HAP-1 (cell line): ENCODE data around the gene PCSK5.

Experiments
- DNase-seq, 2 experiments: peaks; one replicate each; pipeline ENCODE4 v3.0.0-alpha.2; 2016 to 2020; ENCODE audit warnings: low spot score in 2 of 2
- H3K27me3 ChIP-seq: fragments of 250-450 bp; sonication (Bioruptor Pico); 2 replicates; pipeline ENCODE4 v1.5.1; 2020; ENCODE audit warnings: low read depth, mild to moderate bottlenecking, moderate library complexity
- H3K36me3 ChIP-seq: fragments of 250-450 bp; sonication (Bioruptor Pico); replicated peaks from 2 replicates; pipeline ENCODE4 v1.5.1; 2020; ENCODE audit warnings: mild to moderate bottlenecking
- H3K4me1 ChIP-seq: fragments of 250-450 bp; sonication (Bioruptor Pico); 2 replicates; pipeline ENCODE4 v1.5.1; 2020; ENCODE audit warnings: mild to moderate bottlenecking
- H3K4me3 ChIP-seq: fragments of 250-450 bp; sonication (Bioruptor Pico); 2 replicates; pipeline ENCODE4 v1.5.1; 2020; ENCODE audit warnings: mild to moderate bottlenecking, moderate library complexity
- H3K9me3 ChIP-seq: fragments of 250-450 bp; sonication (Bioruptor Pico); 2 replicates; pipeline ENCODE4 v1.5.1; 2020; ENCODE audit warnings: mild to moderate bottlenecking, moderate library complexity
- in situ Hi-C: fragments of 300-500 bp; cut with MboI; formaldehyde crosslinking; loops from 3 replicates; pipeline ENCODE4 v1.14.3; 2020; ENCODE audit warnings: low sequenced_read_pairs, inconsistent platforms, mixed read lengths

PCSK5 gene

DNA sequence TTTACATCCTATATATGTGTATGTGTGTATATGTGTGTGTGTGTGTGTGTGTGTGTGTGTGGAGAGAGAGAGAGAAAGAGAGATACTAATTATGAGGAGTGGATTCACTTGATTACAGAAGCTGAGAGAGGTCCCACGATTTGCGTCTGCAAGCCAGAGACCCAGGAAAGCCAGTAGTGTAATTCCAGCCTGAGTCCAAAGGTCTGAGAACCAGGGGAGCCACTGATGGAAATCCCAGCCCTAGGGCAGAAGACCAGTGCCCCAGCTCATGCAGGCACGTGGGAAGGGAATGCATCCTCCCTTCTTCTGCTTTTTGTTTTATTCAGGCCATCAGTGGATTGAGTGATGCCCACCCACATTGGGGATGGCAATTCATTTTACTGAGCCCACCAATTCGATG is 74.8 kb downstream of the PCSK5 start:
- Histone ChIP-seq H3K36me3 (no peaks in the 10 kb centered on the region), H3K9me3 (no peaks in the 10 kb centered on the region; the same call in 1 of the 2 replicates), H3K27me3 (no peaks in the 10 kb centered on the region), H3K4me1 (no peaks in the 10 kb centered on the region), H3K4me3 (no peak overlapping the region)
- in situ Hi-C loops = no loop called here
- DNase-seq = no peak

DNA sequence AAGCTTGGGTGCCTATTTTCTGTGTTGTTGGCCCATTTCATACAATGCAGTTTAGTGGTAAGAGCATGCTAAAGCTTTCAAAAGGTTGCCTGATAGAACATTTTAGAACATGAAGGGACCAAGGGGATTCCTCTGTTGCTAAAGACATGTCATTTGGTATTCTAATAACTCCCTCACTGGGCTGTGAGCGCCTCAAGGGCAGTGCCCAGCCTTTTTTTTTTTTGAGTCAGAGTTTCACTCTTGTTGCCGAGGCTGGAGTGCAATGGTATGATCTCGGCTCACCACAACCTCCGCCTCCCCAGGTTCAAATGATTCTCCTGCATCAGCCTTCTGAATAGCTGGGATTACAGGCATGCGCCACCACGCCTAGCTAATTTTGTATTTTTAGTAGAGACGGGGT is 77.1 kb downstream of the PCSK5 start:
- no peaks in the 10 kb centered on the region; the same call in 1 of the 2 replicates for H3K9me3 ChIP-seq
- in situ Hi-C loops = no loop called here
- H3K36me3 ChIP-seq = no peaks in the 10 kb centered on the region
- H3K4me3 ChIP-seq = no peak overlapping the region
- no peak for DNase-seq
- no peaks in the 10 kb centered on the region for H3K4me1 ChIP-seq
- no peaks in the 10 kb centered on the region for H3K27me3 ChIP-seq

DNA sequence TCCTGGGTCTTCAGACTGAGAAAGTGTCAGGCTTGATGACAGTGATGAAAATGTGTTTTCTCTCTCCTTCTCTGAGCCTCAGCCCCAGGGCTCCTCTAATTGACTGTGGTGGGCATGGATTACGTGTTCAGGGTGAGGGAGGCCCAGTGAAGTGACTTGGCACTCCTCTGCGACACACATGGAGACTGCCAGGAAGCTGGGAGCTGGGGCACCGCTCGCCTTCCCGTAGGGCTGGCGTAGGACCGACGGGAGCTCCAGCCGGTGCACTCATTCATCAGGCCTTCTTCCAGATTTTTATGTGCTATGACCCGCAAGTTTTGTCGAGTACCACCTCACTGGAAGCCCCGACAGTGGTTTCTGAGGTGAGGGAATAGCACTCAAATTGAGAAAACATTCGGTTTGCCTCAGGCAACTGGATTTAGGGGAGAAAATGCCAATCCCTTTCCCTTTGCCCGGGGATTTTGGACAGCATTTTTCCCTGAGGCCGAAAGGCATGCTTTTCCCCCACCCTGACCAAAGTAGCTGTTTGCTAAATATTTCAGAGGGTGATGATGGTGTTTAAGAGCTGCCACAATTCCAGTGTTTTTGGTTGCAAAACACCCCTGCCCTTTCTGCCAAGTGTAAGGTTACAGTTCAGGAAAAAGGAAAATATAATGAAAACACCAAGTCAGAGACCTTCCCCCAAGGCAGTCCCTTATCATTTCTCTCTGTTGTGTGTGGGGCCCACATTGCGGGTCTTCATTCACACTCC is 83.7 kb downstream of the PCSK5 start:
- H3K4me1 ChIP-seq = no peaks in the 10 kb centered on the region
- no peaks in the 10 kb centered on the region for H3K27me3 ChIP-seq
- no peak overlapping the region for H3K4me3 ChIP-seq
- in situ Hi-C loops = no loop called here
- no peaks in the 10 kb centered on the region; the same call in 1 of the 2 replicates for H3K9me3 ChIP-seq
- no peak for DNase-seq
- H3K36me3 ChIP-seq = no peaks in the 10 kb centered on the region

DNA sequence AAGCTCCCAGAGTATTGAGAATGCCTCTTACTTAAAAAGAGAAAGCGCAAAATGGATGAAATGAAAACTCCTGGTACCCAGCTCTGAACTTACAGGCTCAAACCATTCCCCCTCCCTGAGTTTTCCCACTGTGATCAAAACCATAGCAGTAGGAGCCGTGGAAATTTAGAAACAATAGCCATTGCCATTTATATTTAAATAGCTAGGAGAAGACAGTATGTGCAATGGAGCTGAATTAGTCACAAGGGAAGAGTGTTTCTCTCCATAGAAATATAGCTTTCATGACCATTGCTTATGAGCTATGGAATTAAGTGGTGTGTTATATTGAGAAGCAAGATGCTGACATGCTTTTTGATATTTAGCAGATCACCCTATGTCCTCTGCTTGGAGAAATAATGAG is 84.6 kb downstream of the PCSK5 start:
- no peaks in the 10 kb centered on the region; the same call in 1 of the 2 replicates for H3K9me3 ChIP-seq
- H3K4me1 ChIP-seq = no peaks in the 10 kb centered on the region
- no peaks in the 10 kb centered on the region for H3K27me3 ChIP-seq
- in situ Hi-C loops = no loop called here
- DNase-seq = no peak
- H3K36me3 ChIP-seq = no peaks in the 10 kb centered on the region
- H3K4me3 ChIP-seq = no peak overlapping the region

GRCh38 chr9:75976549-75976948 is 86.1 kb downstream of the PCSK5 start:
- Histone ChIP-seq H3K9me3 (no peaks in the 10 kb centered on the region), H3K36me3 (no peaks in the 10 kb centered on the region)
- in situ Hi-C loops = no loop called here

GRCh38 chr9:75979362-75979761 is 88.9 kb downstream of the PCSK5 start:
- no peaks in the 10 kb centered on the region for H3K9me3 ChIP-seq
- no peak overlapping the region for H3K4me3 ChIP-seq
- H3K27me3 ChIP-seq = no peaks in the 10 kb centered on the region
- peak in 1 of 2 experiments; percentile 18 for DNase-seq
- no peaks in the 10 kb centered on the region; the same call in 1 of the 2 replicates for H3K4me1 ChIP-seq
- no peaks in the 10 kb centered on the region for H3K36me3 ChIP-seq
- in situ Hi-C loops = no loop called here

More at GRCh38 chr9:75976549-75976948, 86.1 kb downstream of the PCSK5 start:
- no peak for DNase-seq
- no peak overlapping the region for H3K4me3 ChIP-seq
- H3K4me1 ChIP-seq = no peaks in the 10 kb centered on the region; the same call in 1 of the 2 replicates
- H3K27me3 ChIP-seq = no peaks in the 10 kb centered on the region

DNA sequence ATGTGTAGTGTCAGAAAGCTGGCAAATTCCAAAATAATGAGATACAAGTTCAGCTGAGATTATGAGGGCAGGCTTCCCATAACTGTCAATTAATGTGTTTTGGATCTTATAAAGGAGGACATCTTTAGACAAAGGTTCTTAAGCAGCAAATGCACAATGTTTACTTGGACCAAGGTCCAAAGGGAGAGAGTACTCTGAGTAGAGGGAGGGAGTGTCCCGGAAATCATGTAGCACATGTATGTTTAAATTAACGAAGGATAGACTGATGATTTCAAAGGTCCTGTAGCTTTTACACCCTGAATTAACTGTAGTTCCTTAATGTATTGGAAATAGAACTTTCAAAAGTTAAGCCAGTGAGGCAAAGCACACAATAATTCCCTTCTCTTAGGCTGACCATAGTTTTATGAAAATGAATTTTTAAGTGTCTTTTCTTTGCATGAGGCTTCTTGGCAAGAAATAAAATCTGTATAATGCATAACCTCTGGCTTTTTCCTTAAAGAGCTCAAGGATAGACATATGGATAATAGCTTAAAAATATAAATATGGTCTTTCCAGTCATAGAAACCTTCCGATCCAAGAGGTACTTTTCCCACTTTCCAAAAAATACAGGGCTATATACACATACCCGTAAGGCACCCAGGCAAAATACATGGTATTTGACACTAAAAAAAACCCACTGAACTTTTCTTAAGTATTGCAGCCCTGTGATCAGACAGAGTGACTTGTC is 93.0 kb downstream of the PCSK5 start:
- DNase-seq = no peak
- in situ Hi-C loops = no loop called here
- H3K36me3 ChIP-seq = no peaks in the 10 kb centered on the region
- no peak overlapping the region for H3K4me3 ChIP-seq
- H3K27me3 ChIP-seq = no peaks in the 10 kb centered on the region
- no peaks in the 10 kb centered on the region; the same call in 1 of the 2 replicates for H3K4me1 ChIP-seq
- H3K9me3 ChIP-seq = no peaks in the 10 kb centered on the region

DNA sequence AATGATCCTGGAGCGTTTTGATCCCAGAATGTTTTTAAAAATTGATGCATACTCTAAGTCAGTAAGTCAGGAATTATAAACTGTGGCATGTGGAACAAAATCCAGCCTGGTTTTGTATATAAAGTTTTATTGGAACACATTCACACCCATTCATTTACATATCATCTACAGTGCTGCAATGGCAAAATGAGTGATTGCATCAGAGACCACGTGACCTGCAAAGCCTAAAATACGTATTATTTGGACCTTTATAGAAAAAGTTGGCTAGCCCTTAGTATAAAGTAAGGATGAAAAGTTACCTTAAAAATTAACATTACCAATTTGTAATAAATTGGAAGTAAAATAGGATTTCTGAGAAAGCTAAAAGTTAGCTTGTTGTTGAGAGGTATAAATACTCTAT is 95.0 kb downstream of the PCSK5 start:
- H3K36me3 ChIP-seq = no peaks in the 10 kb centered on the region
- no peaks in the 10 kb centered on the region; the same call in 1 of the 2 replicates for H3K4me1 ChIP-seq
- in situ Hi-C loops = no loop called here
- DNase-seq = no peak
- no peaks in the 10 kb centered on the region for H3K27me3 ChIP-seq
- H3K4me3 ChIP-seq = no peak overlapping the region
- H3K9me3 ChIP-seq = no peaks in the 10 kb centered on the region

GRCh38 chr9:75988663-75989062 is 98.2 kb downstream of the PCSK5 start:
- Histone ChIP-seq H3K36me3 (no peaks in the 10 kb centered on the region), H3K9me3 (no peaks in the 10 kb centered on the region), H3K4me3 (no peak overlapping the region), H3K4me1 (no peaks in the 10 kb centered on the region), H3K27me3 (no peaks in the 10 kb centered on the region)
- in situ Hi-C loops = no loop called here
- DNase-seq = no peak

DNA sequence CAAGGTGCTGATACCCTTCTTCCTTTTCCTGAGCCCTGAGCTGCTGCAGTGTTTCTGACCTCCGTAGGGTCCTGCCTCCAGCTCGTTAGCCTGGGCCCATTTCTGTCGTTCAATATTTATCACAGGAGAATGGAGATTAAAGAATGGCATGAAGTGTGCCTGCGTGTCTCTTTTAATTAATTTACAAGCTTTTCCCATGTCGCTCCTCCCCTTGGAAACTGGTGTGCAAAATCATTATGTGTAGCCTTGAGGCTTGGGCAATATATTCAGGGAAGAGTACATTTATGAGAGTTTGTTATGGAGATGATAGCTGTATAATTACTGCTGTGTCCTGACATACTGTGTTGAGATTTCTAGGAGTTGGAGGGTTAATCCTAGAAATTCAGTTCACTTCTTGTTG is 99.7 kb downstream of the PCSK5 start:
- no peaks in the 10 kb centered on the region for H3K36me3 ChIP-seq
- no peak overlapping the region for H3K4me3 ChIP-seq
- H3K4me1 ChIP-seq = no peaks in the 10 kb centered on the region
- no peaks in the 10 kb centered on the region for H3K9me3 ChIP-seq
- in situ Hi-C loops = no loop called here
- H3K27me3 ChIP-seq = no peaks in the 10 kb centered on the region
- DNase-seq = no peak

- Histone ChIP-seq H3K36me3 (no peaks in the 10 kb centered on the region), H3K4me1 (no peaks in the 10 kb centered on the region), H3K4me3 (no peak overlapping the region), H3K9me3 (no peaks in the 10 kb centered on the region), H3K27me3 (no peaks in the 10 kb centered on the region)
- DNase-seq = no peak
- in situ Hi-C loops = no loop called here
Measured at GRCh38 chr9:75990576-75991304, 100.3 kb downstream of the PCSK5 start.

GRCh38 chr9:75992482-75993206 is 102.2 kb downstream of the PCSK5 start:
- Histone ChIP-seq H3K36me3 (no peaks in the 10 kb centered on the region), H3K9me3 (no peaks in the 10 kb centered on the region), H3K4me3 (no peak overlapping the region), H3K27me3 (no peaks in the 10 kb centered on the region), H3K4me1 (no peaks in the 10 kb centered on the region)
- in situ Hi-C loops = no loop called here
- DNase-seq = no peak

DNA sequence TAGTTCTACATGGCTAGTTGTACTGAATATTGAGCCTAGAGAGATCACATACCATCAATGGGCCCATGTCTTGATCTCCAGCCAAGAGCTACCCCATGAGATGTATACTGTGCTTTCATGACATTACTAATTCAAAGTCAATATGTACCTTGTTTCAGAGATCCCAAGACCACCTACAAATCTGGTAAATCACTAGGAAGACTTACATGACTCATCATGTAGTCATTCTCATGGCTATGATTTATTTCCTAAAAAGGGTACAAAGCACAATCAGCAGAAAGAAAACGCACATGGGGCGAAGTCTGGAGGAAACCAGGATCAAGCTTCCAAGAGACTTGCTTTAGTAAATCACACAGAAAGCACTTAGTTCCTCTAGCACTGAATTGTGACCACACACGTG is 103.0 kb downstream of the PCSK5 start:
- DNase-seq = no peak
- in situ Hi-C loops = no loop called here
- no peaks in the 10 kb centered on the region for H3K9me3 ChIP-seq
- no peak overlapping the region for H3K4me3 ChIP-seq
- H3K4me1 ChIP-seq = no peaks in the 10 kb centered on the region
- H3K36me3 ChIP-seq = no peaks in the 10 kb centered on the region
- no peaks in the 10 kb centered on the region for H3K27me3 ChIP-seq
